ENCODE results near the gene METTL1.
"Not testable (repeated sequence)": the region's sequence is repeated elsewhere in the genome, so short reads cannot be mapped to it uniquely, and the experiment has no call there.

Gene METTL1

DNA sequence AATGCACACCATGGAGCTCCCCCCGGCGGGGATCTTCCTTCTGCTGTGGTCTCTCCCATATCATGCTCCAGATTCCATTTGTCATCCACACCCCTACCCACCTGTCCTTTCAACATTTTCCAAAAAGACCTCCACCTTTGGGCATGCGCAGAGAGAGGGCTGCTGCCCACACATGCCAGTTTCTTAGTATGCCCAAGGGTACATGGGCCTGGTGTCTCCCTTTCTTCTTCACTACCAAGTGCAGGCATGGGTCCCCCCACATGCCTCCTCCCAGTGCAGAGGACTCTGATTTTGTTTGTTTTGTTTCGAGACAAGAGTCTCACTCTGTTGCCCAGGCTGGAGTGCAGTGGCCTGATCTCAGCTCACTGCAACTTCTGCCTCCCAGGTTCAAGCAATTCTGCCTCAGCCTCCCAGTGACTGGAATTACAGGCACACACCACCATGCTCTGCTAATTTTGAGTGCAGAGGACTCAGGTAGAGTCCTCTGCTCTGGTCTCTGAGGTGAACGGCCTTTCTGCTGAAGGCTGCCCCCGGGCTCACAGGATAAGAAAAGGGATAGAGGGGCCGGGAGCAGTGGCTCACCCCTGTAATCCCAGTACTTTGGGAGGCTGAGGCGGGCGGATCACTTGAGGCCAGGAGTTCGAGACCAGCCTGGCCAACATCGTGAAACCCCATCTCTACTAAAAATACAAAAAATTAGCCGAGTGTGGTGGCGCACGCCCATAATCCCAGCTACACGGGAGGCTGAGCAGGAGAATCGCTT, 49.9 kb downstream of the METTL1 start:
- DNase-seq: not testable (repeated sequence)

DNA sequence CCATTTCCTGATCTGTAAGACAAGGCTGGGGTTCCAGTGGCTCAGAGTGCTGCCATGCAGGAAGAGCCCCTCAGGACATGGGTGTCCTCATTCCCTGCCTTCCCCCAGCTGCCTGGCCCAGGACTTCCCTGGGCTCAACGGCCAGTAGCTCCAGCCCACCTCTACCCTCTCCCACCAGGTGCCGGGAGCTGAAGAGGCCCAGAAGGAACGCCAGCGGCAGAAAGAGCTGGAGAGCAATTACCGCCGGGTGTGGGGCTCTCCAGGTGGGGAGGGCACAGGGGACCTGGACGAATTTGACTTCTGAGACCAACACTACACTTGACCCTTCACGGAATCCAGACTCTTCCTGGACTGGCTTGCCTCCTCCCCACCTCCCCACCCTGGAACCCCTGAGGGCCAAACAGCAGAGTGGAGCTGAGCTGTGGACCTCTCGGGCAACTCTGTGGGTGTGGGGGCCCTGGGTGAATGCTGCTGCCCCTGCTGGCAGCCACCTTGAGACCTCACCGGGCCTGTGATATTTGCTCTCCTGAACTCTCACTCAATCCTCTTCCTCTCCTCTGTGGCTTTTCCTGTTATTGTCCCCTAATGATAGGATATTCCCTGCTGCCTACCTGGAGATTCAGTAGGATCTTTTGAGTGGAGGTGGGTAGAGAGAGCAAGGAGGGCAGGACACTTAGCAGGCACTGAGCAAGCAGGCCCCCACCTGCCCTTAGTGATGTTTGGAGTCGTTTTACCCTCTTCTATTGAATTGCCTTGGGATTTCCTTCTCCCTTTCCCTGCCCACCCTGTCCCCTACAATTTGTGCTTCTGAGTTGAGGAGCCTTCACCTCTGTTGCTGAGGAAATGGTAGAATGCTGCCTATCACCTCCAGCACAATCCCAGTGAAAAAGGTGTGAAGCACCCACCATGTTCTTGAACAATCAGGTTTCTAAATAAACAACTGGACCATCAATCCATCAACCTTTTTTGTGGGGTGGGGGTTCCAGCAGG, 51.0 kb downstream of the METTL1 start:
- DNase-seq: no peak

DNA sequence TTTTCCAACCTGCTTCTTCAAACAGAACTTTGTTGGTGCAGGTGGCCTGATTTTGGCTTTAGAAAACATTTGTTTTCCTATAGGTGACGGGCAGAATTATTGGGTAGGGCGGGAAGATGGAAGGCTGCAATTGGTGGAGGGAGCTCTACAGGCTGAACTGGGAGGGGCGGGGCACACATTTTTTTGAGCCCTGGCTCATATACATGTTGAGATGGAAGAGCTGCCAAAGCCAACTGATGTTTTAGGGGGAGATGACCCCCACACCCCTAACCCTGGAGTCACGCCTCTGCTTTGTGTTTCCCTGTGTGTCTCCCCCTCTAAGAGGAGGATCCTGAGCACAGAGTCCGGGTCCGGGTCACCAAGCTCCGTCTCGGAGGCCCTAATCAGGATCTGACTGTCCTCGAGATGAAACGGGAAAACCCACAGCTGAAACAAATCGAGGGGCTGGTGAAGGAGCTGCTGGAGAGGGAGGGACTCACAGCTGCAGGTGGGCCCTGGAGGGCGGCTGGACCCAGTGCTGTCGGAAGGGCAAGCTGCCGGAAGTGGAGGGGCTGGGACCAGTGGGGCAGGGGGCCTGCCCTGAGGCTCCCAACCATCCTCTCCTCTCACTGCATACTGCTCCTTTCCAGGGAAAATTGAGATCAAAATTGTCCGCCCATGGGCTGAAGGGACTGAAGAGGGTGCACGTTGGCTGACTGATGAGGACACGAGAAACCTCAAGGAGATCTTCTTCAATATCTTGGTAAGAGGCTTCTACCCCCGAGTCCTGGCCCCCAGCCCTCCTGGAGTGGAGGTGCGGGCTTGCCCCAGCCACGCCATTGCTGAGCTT, 51.9 kb downstream of the METTL1 start:
- no peak for DNase-seq

- DNase-seq: no peak
Observed at GRCh38 chr12:57718641-57719528, 53.0 kb downstream of the METTL1 start.
